Esophagus squamous epithelium (tissue), 5 donors: ENCODE data around the gene GUK1. TPM values are rescaled to one million over a fixed set of nuclear protein-coding genes. Genes with fewer than 3 reads are reported as not detected.

Experiments
- DNase-seq: peaks from one replicate; lab custom pipeline; 2025; lab: John Stamatoyannopoulos, UW
- H3K27ac ChIP-seq, 4 donors: fragments of 200-600 bp; sonication (generic); one replicate each; pipeline ENCODE4 v1.5.1; 2016 to 2019; ENCODE audit warnings: mild to moderate bottlenecking in 1 of 4
- H3K27me3 ChIP-seq, 4 donors: fragments of 200-600 bp; sonication (generic); 1 replicate in 3 of 4; 2 replicates in 1 of 4; pipeline versions ENCODE4 v1.5.1 to v1.6.0; 2017 to 2021; ENCODE audit warnings: antibody characterized with exemption in 1 of 4
- H3K36me3 ChIP-seq, 3 donors: fragments of 200-600 bp; sonication (generic); one replicate each; pipeline ENCODE4 v1.5.1; 2016 to 2019
- H3K4me1 ChIP-seq, 3 donors: fragments of 200-600 bp; sonication (generic); one replicate each; pipeline ENCODE4 v1.5.1; 2017 to 2019
- H3K4me3 ChIP-seq, 4 donors: fragments of 200-600 bp; sonication (generic); 1 replicate in 3 of 4; 2 replicates in 1 of 4; pipeline ENCODE4 v1.5.1; 2016 to 2019; ENCODE audit warnings: mild to moderate bottlenecking in 2 of 4, moderate library complexity in 1 of 4
- H3K9me3 ChIP-seq, 3 donors: fragments of 200-600 bp; sonication (generic); one replicate each; pipeline ENCODE4 v1.5.1; 2016 to 2019
- CTCF ChIP-seq, 6 experiments: fragments of 450-650 bp in 4 of 6; fragments of 200-600 bp in 2 of 6; sonication (generic) in 2 of 6; IDR thresholded peaks; one replicate each; pipeline ENCODE4 v1.5.1; 2016 to 2019; ENCODE audit warnings: antibody characterized with exemption in 6 of 6, mild to moderate bottlenecking in 4 of 6, moderate library complexity in 4 of 6
- POLR2A ChIP-seq, 4 donors: fragments of 450-650 bp; IDR thresholded peaks; one replicate each; pipeline ENCODE4 v1.6.1; 2017; ENCODE audit warnings: antibody characterized with exemption in 4 of 4, mild to moderate bottlenecking in 4 of 4, moderate library complexity in 3 of 4
- WGBS, 2 donors: methylation state at CpG; one replicate each; pipeline ENCODE4 v1.1.5; 2018; 5-methylcytosine and 5-hydroxymethylcytosine counted together
- intact Hi-C: fragments of 100-400 bp; cut with DNase I; formaldehyde crosslinking; loops from one replicate; pipeline ENCODE4 v1.15.0; 2022
- total RNA-seq, 4 donors: library from RNA; depleted of rRNA; stranded (reverse); fragments of >200 nt; gene quantifications; one replicate each; pipeline ENCODE4 v1.1.0, GENCODE V29; 2016
- donor health status: DM: yes; HTN: yes; CAD: no.

GUK1 gene
- total RNA-seq, 4 donors from 2014 or later: 279 to 320 (median 302) TPM

- no peaks in the 10 kb centered on the region for H3K27me3 ChIP-seq
- WGBS, 2 donors: 15 to 43% methylated on average over 5 to 7 of the region's 18 CpGs
- peaks cover 16 to 42% (median 20%) of the 10 kb centered on the region in 3 donors for H3K36me3 ChIP-seq
- no peak overlapping the region for H3K4me3 ChIP-seq
- TF ChIP-seq CTCF (IDR thresholded peaks at IDR 0.05) (no peak), POLR2A (IDR thresholded peaks at IDR 0.05) (no peak)
- no peak for DNase-seq
- peak overlapping the region; percentile 70 to 94 (median 84) for H3K27ac ChIP-seq
- peaks cover 50 to 92% (median 61%) of the 10 kb centered on the region in 3 donors for H3K4me1 ChIP-seq
- no peaks in the 10 kb centered on the region for H3K9me3 ChIP-seq
- intact Hi-C loops: no loop called here
These were observed 8.2 kb downstream of the GUK1 start for GRCh38 chr1:228148196-228148861.

DNA sequence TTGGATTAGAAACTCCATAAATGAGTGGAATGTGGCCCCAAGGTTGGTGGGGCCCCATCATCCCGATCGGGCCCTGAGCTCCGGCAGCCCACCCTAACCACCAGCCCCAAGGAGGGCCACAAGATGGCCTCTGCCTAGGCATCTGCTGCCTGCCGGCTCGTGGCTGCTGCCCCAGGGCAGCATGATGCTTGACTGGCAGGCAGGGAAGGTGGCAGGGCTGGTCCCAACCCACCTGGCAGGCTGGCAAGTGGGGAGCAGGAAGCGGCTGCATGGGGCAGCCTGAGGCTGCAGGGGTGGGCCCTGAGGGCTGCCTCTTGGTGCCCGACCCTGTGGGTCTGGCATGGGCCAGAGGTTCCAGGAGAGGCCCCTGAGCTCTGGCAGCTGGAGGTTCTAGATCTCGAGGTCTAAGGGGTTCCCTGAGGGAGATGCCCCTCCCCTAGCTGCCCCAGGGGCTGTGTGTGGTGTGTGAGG lies 8.9 kb downstream of the GUK1 start:
- Histone ChIP-seq H3K27ac (peak overlapping the region; percentile 70 to 94 (median 84)), H3K27me3 (no peaks in the 10 kb centered on the region), H3K9me3 (no peaks in the 10 kb centered on the region), H3K4me1 (peaks cover 43 to 86% (median 55%) of the 10 kb centered on the region in 3 donors), H3K4me3 (no peak overlapping the region), H3K36me3 (peaks cover 16 to 42% (median 20%) of the 10 kb centered on the region in 3 donors)
- WGBS, 2 donors: 38% methylated on average over 7 of the region's 8 CpGs; no CpG with 5 or more reads in 1 of the 2 donors
- intact Hi-C loops: no loop called here
- DNase-seq: no peak
- no peak for TF ChIP-seq CTCF (IDR thresholded peaks at IDR 0.05)
- no peak for TF ChIP-seq POLR2A (IDR thresholded peaks at IDR 0.05)

- no peak for DNase-seq
- TF ChIP-seq POLR2A (IDR thresholded peaks at IDR 0.05): no peak
- TF ChIP-seq CTCF (IDR thresholded peaks at IDR 0.05): no peak
- peak within 1 kb of the TSS in 3 of 4 donors; percentile 14 to 57 (median 37) for H3K4me3 ChIP-seq
- peaks cover 37 to 82% (median 49%) of the 10 kb centered on the region in 3 donors for H3K4me1 ChIP-seq
- H3K27ac ChIP-seq: peak within 1 kb of the TSS; percentile 70 to 94 (median 84)
- no CpG with 5 or more reads among the region's 17 CpGs for WGBS, 2 donors
- no peaks in the 10 kb centered on the region for H3K27me3 ChIP-seq
- intact Hi-C loops: no loop called here
- peaks cover 16 to 42% (median 20%) of the 10 kb centered on the region in 3 donors for H3K36me3 ChIP-seq
- H3K9me3 ChIP-seq: no peaks in the 10 kb centered on the region
These were observed 9.5 kb downstream of the GUK1 start, which contains the start of gene GJC2 for GRCh38 chr1:228149406-228150119. TSS of gene GJC2 (plus strand) at chr1:228149930. CDS start at chr1:228157759, 7,829 bp downstream.

DNA sequence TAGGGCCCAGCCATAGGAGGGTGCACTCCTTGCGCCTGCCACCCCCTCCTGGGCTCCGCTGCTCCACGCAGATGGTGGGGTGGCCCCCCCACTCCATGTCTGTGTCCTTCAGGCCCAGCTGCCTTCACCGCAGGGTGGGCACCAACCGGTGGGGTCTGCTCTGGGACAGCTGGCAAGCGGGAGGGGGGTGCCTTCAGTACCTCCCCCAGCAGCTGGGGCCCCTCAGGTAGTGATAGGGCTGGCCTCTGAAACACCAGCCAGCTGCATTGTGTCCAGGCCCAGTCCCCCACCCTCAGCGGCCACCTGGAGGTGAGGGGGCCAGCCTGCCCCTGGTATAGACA lies 10.0 kb downstream of the GUK1 start:
- no peak for DNase-seq
- WGBS, 2 donors: no CpG with 5 or more reads among the region's 7 CpGs
- Histone ChIP-seq H3K27me3 (no peaks in the 10 kb centered on the region), H3K4me1 (peaks cover 32 to 82% (median 46%) of the 10 kb centered on the region in 3 donors), H3K4me3 (peak overlapping the region in 3 of 4 donors; percentile 14 to 57 (median 37)), H3K9me3 (no peaks in the 10 kb centered on the region), H3K27ac (peak overlapping the region; percentile 70 to 94 (median 84)), H3K36me3 (peaks cover 16 to 41% (median 20%) of the 10 kb centered on the region in 3 donors)
- intact Hi-C loops: no loop called here
- TF ChIP-seq CTCF (IDR thresholded peaks at IDR 0.05) (no peak), POLR2A (IDR thresholded peaks at IDR 0.05) (no peak)
